GM19099 (cell line): ENCODE data around the gene DDIT3.
A peak's percentile ranks its signal among the peaks of the same experiment; 100 is the strongest.

Experiments
- POLR2A ChIP-seq: IDR thresholded peaks from 3 replicates; pipeline ENCODE4 v1.6.1; 2011; ENCODE audit warnings: low read depth; ENCODE audit not compliant: insufficient read length; ENCODE audit errors: extremely low read depth

Gene DDIT3

DNA sequence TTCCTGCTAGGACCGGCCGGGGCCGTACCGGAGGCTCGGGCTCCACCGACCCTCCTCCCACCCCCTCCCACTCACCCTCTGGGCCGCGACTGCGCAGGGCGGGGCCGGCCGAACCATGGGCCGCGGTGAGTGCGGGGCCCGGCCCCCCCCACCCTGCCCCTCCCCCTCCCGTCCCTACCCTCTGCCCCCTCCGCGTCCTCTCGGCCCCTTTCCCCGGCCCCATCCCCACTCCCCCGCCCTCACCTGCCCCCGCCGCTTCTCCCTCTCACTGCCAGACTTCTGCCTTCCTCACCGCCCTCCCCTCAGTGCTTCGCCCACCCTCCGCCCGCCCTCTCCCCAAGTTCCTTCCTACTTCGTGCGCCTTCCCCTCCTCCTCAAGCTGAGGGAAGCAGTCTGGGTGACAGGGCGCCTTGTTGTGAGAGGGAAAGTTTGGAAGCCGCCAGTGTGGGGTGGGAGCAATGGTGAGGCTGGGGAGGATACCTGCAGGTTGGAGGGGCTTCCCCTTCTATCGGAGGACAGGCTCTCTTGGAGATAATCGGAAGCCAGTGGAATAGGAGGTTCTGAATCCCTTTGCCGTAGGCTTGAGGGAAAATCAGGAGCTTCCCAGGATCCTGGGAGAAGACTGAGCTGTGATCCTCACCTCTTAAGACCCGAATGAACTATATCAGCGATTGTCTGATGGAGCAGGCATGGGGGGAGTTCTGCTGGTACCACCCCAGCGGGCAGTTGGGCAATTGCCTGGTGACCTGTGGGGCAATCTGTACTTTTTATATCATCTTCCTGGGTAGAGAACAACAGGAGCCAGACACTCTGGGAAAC is 2.8 kb upstream of the DDIT3 start:
- no peak for TF ChIP-seq POLR2A

DNA sequence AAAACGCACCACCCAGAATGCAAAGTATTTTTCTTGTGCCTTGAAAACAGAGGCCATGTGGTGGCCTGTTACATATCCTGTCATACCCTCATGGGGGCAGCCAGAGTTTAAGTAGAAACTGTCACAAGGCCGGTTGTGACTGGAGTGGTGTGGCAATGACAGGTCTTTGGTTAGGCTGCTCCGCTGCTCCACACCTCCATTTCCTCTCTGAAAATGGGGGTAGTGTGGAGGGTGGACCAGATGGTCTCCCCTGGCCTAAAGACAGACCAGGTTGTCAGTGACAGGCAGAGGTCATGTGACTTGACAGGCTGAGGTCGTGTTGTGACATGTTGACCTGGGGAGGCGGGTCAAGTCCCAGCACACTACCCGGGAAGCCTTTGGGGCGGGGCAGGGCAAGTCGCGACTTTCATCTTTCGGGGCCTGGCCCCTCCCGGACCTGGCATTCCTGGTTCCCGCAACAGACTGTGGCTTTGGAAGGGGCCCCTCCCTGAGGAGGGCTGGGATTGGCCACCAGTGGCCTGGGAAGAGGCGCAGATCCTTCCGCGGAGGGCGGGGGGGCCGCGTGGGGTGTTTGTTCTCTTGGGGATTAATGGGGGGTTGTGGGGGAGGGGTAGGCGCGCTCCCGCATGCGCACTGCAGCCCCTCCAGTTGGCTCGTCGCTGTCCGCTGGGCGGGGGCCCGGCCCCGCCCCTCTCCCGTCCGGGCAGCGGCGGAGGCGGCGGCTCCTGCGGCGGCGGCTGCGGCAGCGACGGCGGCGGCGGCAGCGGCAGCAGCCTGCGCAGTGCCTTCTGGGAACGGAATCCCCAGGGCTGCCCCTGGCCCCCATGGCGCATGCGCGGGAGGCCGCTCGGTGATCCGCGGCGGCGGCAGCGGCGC is 1.9 kb upstream of the DDIT3 start, which contains the start of gene MBD6:
MBD6 (plus strand) TSS at position 814 of the 876 bp plus-strand sequence. CDS start 1,480 bp downstream, outside the sequence.
- TF ChIP-seq POLR2A = peak; percentile 67

DNA sequence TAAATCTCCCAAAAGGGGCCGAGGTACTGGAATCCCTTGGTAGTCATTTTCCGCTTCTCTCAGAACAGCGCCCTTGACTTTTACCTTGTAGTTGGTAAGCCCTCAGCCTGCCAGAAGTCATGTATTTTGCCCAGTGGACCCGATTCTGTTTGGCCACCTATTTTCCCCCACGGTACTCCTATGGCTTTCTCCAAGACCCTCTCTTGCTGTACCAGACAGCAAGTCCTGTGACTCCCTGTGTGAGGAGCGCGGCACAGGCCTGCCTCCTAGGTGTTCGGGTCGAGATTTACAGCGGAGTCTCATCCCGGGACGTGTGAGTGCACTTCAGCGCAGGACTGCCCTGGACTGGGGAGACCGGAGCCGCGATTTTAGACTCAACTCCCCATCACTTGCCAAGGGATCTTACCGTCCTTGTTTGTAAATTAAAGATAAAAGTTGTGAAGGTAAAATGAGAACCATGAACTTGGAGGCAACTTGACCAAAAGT is 1.3 kb upstream of the DDIT3 start:
- TF ChIP-seq POLR2A = no peak

DNA sequence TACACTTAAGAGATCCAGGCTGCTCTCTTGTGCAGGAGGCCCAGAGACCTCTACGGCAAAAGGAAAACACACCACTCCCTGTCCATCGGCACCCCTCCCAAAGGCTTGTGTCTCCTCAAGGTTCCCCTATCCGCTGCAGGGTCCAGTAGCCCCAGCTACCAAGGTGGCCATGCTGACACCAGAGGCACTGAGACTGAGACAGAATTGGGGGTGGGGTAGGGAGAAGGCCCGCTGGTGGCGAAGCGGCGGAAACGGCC is 590 bp downstream of the DDIT3 start:
- TF ChIP-seq POLR2A = no peak

DNA sequence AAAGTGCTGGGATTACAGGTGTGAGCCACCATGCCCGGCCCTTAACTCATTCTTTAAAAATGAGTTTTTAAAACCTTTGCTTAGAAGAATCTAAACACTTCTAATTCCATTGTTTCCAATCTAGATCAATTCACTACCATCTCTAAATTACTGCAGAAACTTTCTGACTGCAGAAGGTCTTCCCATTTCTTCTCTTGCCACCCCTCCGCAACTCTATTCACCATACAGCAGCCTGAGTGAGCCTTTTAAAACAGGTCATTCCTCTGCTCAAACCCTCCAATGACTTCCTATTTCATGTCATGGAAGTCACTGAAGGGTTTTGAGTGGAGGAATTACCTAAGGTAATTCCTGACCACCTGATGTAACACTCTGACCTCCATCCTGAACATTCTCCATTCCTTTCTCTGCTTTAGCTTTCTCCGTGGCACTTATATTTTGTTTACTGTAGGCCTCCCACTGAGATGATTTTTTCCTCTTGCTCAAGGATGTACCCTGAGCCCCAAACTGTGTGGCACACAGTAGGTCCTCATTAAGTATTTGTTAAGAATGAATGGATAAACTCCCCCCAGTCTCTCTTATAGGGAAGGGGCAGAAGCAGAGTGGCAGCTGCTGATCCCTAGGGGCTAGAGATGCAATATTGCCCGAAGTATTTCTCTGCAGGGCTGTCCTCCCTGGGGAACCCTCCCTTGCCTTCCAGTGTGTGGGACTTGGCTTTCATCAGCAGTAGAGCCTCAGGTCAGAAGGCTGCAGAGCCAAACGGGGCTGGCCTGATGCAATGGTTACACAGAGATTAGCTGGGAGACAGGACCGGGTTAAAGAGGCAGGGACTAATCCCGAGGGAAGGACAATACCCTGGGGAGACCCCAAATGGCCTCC is 1.2 kb downstream of the DDIT3 start:
- no peak for TF ChIP-seq POLR2A

DNA sequence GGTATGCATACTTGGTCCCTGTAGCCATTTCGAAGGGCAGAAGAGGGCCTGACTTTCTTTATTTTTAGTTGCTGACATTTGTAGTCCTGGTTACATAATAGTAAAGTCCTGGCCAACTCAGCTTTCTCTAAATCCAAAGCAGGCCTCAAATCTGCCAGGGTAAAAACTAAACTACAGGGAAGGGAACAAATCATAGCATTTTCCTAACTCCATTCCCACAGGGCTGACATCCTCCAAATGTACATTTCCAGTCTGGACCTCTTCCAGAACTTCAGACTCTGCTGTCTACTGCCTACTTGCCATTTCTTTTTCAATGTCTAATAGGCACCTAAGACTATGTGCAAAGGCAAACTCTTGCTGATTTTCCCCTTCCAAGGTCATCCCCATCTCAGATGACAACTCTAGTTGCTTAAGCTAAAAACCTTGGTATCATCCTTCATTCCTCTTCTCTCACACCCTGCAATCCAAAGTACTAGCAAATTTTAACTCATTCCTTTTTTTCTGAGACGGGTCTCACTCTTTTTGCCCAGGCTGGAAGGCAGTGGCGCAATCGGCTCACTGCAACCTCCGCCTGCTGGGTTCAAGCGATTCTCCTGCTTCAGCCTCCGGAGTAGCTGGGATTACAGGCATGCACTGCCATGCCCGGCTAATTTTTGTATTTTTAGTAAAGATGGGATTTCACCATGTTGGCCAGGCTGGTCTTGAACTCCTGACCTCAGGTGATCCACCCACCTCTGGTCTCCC is 2.0 kb downstream of the DDIT3 start:
- TF ChIP-seq POLR2A = no peak

DNA sequence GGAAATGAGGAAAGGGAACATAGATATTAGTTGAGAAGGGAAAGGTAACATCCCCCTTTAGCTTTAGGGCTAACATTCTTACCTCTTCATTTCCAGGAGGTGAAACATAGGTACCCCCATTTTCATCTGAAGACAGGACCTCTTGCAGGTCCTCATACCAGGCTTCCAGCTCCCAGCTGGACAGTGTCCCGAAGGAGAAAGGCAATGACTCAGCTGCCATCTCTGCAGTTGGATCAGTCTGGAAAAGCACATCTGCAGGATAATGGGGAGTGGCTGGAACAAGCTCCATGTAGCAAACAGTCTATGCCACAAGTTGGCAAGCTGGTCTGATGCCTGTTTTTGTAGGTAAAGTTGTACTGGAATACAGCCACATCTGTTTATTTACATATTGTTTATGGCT is 3.1 kb downstream of the DDIT3 start:
- no peak for TF ChIP-seq POLR2A

DNA sequence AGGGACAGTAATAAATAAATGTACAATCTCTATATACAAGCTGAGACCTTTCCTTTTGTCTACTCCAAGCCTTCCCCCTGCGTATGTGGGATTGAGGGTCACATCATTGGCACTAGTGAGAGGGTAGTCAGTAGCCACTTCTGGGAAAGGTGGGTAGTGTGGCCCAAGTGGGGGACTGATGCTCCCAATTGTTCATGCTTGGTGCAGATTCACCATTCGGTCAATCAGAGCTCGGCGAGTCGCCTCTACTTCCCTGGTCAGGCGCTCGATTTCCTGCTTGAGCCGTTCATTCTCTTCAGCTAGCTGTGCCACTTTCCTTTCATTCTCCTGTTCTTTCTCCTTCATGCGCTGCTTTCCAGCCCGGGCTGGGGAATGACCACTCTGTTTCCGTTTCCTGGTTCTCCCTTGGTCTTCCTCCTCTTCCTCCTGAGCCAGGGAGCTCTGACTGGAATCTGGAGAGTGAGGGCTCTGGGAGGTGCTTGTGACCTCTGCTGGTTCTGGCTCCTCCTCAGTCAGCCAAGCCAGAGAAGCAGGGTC is 3.6 kb downstream of the DDIT3 start:
- no peak for TF ChIP-seq POLR2A

DNA sequence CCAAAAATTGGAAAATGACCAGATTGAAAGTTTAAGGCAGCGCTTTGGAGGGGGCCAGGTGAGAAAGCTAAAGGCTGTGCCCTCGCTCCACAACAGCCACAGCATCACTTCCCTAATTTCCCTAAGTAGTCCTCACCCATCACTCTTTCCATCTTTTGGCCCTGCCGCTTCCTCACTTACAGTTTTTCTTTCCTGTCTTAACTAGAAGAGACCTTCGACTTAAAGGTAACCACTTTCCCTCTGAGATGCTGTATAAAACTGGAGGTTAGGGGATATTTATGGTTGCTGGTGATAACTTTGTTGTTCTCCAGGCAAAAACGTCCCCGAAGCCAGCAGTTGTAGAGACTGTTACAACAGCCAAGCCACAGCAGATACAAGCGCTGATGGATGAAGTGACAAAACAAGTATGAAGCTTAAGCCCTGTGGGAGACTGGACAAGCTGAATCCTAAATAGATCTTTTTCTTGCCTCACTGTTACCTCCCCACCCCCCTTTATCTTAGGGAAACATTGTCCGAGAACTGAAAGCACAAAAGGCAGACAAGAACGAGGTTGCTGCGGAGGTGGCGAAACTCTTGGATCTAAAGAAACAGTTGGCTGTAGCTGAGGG is 4.3 kb downstream of the DDIT3 start:
- no peak for TF ChIP-seq POLR2A

DNA sequence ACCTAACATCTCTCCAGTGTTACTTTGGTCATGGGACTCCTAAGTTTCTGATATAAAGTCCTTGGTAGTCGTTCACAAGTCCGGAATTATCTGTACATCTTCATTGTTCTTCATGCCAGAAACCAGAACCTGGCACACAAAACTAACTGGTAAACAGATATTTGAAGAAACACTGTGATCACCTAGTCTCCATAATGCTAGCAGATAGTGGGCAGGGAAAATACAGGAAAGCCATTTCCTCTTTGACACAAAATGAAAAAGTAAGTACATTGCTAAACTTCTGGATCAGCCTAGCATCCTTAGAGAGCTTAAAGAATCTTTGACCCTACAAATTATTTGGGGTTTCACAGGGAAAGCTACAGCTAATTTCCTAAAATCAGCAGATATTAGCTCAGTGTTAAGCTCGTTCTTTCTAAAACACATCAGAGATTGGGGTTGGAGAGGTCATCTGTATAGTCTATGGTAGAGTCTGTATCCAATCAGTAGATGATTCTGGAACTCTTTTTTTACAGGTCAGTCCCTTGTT is 4.8 kb downstream of the DDIT3 start:
- TF ChIP-seq POLR2A = no peak

DNA sequence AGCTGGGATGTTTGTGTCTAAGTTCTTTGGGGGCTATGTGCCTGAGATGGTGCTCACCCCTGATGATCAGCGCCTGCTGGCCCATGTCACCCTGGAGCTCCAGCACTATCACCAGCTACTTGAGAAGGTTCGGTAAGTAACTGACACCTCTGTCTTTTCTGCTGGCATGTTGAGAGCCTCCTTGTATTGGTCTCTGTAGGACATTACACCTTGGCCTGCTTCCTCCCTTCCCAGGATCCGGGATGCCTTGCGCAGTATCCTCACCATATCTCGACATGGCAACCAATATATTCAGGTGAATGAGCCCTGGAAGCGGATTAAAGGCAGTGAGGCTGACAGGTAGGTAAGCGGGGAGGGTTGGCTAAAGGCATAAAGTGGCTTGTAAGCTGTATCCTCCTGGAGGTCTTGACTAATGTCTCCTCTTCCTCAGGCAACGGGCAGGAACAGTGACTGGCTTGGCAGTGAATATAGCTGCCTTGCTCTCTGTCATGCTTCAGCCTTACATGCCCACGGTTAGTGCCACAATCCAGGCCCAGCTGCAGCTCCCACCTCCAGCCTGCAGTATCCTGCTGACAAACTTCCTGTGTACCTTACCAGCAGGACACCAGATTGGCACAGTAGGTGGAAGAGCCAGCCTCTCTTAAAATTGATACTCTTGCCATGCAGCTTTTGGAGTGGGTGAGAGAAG is 5.5 kb downstream of the DDIT3 start:
- peak; percentile 7 for TF ChIP-seq POLR2A

DNA sequence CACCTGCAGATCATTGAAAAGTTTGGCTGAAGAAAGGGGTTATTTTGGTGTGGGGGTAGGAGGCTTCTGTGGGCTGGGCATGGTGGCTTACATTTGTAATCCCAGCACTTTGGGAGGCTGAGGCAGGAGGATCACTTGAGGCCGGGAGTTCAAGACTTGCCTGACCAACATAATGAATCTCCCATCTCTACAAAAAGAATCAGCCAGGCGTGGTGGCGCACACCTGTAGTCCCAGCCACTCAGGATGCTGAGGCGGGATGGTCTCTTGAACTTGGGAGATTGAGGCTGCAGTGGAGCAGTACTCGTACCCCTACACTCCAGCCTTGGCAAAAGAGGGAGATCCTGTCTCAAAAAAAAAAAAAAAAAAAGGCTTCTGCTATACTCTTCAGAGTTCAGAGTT is 7.0 kb downstream of the DDIT3 start:
- no peak for TF ChIP-seq POLR2A

DNA sequence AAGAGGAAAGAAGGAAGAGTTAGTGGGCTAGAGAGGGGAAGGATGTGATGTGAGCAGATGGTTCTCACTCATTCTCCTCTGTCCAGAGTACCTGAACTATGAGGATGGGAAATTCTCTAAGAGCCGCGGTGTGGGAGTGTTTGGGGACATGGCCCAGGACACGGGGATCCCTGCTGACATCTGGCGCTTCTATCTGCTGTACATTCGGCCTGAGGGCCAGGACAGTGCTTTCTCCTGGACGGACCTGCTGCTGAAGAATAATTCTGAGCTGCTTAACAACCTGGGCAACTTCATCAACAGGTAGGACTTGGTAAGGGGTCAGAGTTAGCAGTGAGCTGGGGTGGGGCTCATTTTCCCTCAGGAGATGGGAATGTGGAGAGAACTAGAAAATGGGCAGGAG is 7.6 kb downstream of the DDIT3 start:
- peak; percentile 18 for TF ChIP-seq POLR2A

DNA sequence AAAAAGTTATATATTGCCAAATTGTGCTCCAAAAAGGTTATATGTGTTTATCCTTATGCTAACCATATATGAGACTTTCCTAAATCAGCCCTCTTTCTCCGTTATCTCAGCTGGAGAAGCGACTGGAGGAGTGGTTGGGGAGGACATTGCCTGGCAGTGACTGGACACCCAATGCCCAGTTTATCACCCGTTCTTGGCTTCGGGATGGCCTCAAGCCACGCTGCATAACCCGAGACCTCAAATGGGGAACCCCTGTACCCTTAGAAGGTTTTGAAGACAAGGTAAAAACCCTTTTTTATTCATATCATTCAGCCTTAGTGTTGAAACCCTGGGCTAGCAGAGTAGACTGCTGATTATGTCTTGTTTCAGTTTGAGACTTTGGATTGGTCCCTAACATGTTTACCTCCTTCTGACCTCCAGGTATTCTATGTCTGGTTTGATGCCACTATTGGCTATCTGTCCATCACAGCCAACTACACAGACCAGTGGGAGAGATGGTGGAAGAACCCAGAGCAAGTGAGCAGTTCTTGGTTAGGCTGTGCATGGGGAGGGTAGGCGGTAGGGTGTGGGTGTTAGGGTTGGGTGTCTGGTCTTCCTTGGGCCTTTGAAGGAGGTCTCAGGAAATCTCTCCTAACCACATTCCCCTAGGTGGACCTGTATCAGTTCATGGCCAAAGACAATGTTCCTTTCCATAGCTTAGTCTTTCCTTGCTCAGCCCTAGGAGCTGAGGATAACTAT is 8.6 kb downstream of the DDIT3 start:
- TF ChIP-seq POLR2A = no peak
